ENCODE results near the gene KIAA1328.

KIAA1328 gene

GRCh38 chr18:36828630-36829361 is at the start of gene KIAA1328, which contains the start of gene TPGS2:
Gene KIAA1328 (plus strand): TSS chr18:36829127. CDS start chr18:36829139, 12 bp downstream.
Gene TPGS2 (minus strand): TSS chr18:36829002. CDS start chr18:36828767, 235 bp downstream.
- TF ChIP-seq, protein P1, sequence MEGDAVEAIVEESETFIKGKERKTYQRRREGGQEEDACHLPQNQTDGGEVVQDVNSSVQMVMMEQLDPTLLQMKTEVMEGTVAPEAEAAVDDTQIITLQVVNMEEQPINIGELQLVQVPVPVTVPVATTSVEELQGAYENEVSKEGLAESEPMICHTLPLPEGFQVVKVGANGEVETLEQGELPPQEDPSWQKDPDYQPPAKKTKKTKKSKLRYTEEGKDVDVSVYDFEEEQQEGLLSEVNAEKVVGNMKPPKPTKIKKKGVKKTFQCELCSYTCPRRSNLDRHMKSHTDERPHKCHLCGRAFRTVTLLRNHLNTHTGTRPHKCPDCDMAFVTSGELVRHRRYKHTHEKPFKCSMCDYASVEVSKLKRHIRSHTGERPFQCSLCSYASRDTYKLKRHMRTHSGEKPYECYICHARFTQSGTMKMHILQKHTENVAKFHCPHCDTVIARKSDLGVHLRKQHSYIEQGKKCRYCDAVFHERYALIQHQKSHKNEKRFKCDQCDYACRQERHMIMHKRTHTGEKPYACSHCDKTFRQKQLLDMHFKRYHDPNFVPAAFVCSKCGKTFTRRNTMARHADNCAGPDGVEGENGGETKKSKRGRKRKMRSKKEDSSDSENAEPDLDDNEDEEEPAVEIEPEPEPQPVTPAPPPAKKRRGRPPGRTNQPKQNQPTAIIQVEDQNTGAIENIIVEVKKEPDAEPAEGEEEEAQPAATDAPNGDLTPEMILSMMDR (IDR thresholded peaks at IDR 0.05; ENCODE audit: control insufficient read depth, insufficient read depth, low read depth, low read length, missing control alignments) = peak; percentile 56
- peak within 1 kb of the TSS; percentile 71 for H3K4me3 ChIP-seq (ENCODE audit: control insufficient read depth, low read depth, low read length)
- DNase-seq (ENCODE audit: low read depth) = no peak

- TF ChIP-seq, protein P1 (IDR thresholded peaks at IDR 0.05; ENCODE audit: control insufficient read depth, insufficient read depth, low read depth, low read length, missing control alignments) = no peak
- DNase-seq (ENCODE audit: low read depth) = no peak
- H3K4me3 ChIP-seq (ENCODE audit: control insufficient read depth, low read depth, low read length) = no peak overlapping the region
Measured at GRCh38 chr18:36780748-36781147, 48.2 kb upstream of the KIAA1328 start.

GRCh38 chr18:36782710-36783109 is 46.2 kb upstream of the KIAA1328 start:
- no peak for DNase-seq (ENCODE audit: low read depth)
- no peak overlapping the region for H3K4me3 ChIP-seq (ENCODE audit: control insufficient read depth, low read depth, low read length)
- TF ChIP-seq, protein P1 (IDR thresholded peaks at IDR 0.05; ENCODE audit: control insufficient read depth, insufficient read depth, low read depth, low read length, missing control alignments) = no peak

- TF ChIP-seq, protein P1 (IDR thresholded peaks at IDR 0.05; ENCODE audit: control insufficient read depth, insufficient read depth, low read depth, low read length, missing control alignments) = no peak
- DNase-seq (ENCODE audit: low read depth) = no peak
- no peak overlapping the region for H3K4me3 ChIP-seq (ENCODE audit: control insufficient read depth, low read depth, low read length)
Measured at GRCh38 chr18:36783792-36784191, 45.1 kb upstream of the KIAA1328 start.

- TF ChIP-seq, protein P1 (IDR thresholded peaks at IDR 0.05; ENCODE audit: control insufficient read depth, insufficient read depth, low read depth, low read length, missing control alignments) = no peak
- no peak overlapping the region for H3K4me3 ChIP-seq (ENCODE audit: control insufficient read depth, low read depth, low read length)
- peak; percentile 52 for DNase-seq (ENCODE audit: low read depth)
Measured at GRCh38 chr18:36786686-36787085, 42.2 kb upstream of the KIAA1328 start.

- TF ChIP-seq, protein P1 (IDR thresholded peaks at IDR 0.05; ENCODE audit: control insufficient read depth, insufficient read depth, low read depth, low read length, missing control alignments) = no peak
- DNase-seq (ENCODE audit: low read depth) = no peak
Measured at GRCh38 chr18:36792634-36793283, 36.2 kb upstream of the KIAA1328 start.

More at GRCh38 chr18:36792634-36793283, 36.2 kb upstream of the KIAA1328 start:
- no peak overlapping the region for H3K4me3 ChIP-seq (ENCODE audit: control insufficient read depth, low read depth, low read length)
